Measurements from ENCODE around the gene ORM2.
A peak's percentile ranks its signal among the peaks of the same experiment; 100 is the strongest.
"Not testable (repeated sequence)": the region's sequence is repeated elsewhere in the genome, so short reads cannot be mapped to it uniquely, and the experiment has no call there.

Gene ORM2

DNA sequence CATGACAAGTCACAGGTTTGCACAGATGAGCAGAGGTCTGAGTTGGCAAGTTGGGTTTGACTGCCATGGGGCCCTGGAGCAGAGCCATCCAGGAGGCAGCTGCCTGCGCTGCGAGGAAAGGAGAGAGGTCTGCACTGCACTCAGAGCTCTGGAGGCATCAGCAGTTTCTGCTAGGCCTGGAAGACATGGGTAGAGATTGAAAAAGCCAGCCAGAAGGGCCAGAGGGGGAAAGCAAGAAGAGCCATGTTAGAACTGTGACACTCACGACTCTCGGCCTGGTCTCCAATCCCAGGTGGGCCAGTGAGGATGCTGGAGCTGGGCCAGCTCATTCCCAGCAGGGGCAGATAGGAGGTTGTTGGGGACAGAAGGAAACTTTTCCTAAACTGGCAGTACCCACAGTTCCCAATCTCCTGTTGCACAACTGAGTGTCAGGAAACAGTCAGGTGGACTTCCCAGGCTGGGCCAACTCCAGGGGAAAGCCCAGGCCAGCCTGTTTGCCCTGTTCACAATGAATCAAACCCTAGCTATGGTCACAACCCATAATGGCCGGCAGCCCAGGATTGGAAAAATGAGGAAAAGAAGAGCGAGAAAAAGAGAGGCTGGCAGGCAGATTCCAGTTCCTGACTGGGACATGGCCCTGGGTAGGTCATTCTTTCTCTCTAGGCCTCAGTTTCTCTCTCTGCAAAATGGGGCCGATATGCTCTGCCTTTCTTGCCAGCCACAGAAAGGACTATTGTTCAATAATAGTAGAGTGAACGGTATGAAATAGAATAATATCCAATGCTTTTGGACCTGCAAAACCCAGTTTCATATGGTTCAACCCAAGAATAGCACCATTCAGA is 14.6 kb upstream of the ORM2 start:
- DNase-seq, result no peak

DNA sequence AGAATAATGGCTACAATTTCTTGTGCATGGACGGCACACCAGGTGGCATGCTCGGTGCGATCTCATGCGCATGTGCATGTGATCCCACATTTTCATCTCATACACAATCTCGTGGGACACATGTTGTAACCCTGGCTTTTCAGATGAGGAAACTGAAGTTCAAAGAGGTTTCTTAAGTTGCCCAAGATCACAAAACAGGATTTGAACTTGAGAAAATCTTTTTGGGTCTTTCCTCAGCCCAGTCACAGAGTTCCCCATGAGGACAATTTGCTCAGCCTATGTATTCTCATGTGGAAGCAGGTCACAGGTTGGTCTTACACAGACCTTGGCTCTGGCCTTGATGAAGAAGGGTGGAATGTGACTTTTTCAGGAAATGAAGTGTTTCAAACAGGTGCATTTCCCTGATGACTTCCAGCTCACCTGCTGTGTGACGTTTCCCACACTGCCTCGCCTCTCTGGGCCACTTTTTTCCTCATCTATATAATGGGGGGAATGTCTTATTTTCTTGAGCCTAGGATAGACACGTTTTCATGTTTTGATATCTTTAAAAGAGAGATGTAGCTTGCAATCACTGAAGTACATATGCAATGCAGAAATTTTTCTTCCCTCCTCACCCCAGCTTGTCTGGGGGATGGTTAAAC is 13.8 kb upstream of the ORM2 start:
- no peak for DNase-seq

DNA sequence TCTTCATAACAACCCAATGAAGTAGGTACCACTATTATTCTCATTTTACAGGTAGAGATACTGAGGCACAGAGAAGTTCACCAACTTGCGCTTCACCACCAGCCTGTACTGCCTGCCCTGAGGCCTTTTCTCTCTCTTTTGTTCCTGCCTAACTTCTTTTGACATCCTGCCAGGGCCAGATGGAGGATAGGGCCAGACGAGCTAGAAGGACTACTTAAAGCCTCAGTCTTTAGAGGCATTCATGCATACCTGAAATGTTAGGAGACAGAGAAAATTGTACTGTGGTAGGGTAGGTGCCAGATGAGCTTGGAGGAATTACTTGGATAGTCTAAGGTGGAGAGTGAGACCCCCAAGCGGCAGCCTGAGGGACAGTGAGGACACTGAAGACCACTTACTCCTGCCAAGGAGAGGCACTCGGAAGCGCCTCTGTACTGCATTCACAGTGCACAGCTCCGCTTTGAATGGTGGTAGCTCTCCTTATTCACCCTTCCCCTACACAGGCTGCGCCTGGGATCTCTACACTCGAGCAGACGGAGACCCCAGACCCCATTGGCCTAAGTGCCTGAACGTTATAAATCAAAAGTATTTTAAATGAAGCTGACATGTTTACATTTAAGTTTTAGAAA is 13.0 kb upstream of the ORM2 start:
- DNase-seq, result no peak

DNA sequence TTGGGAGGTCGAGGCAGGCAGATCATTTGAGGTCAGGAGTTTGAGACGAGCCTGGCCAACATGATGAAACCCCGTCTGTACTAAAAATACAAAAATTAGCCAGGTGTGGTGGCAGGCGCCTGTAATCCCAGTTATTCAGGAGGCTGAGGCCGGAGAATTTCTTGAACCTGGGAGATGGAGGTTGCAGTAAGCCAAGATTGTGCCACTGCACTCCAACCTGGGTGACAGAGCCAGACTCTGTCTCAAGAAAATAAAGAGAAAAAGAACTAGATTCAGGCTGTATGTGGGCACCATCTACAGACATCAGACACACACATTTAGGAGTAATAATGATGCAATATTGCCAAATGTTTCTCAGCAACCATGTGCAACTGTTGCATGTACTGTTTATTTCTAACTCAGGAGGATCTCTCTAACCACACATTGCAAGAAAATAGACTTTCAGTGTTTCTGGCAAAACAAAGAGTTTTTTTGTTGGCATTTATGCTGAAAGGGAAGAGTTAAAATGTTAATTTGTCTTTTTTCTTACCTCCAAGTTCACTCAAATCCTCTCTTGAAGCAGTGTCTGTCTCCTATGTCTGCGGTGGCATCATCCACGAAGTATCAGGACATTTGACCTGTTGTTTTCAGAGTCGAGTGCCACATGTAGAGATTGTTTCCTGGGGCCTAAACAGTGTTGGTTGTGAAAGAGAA is 11.9 kb upstream of the ORM2 start:
- DNase-seq, result no peak

DNA sequence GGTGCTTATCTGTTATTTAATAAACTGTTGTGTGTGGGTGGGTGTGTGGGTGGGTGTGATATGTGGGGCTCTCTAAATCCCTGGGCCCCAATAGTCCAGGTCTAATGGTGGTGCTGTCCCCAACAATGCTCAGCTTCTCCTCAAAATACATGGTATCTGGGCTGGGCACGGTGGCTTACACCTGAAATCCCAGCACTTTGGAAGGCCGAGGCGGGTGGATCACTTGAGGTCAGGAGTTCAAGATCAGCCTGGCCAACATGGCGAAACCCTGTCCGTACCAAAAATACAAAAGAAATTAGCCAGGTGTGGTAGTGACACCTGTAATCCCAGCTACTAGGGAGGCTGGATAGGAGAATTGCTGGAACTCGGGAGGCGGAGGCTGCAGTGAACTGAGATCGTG is 11.3 kb upstream of the ORM2 start:
- DNase-seq, result no peak

GRCh38 chr9:114319147-114319546 is 10.5 kb upstream of the ORM2 start:
- peak in 1 of 2 experiments; percentile 16 for DNase-seq

GRCh38 chr9:114320710-114321109 is 9.0 kb upstream of the ORM2 start:
- not testable (repeated sequence) for DNase-seq

GRCh38 chr9:114321759-114322158 is 7.9 kb upstream of the ORM2 start:
- DNase-seq, result no peak

DNA sequence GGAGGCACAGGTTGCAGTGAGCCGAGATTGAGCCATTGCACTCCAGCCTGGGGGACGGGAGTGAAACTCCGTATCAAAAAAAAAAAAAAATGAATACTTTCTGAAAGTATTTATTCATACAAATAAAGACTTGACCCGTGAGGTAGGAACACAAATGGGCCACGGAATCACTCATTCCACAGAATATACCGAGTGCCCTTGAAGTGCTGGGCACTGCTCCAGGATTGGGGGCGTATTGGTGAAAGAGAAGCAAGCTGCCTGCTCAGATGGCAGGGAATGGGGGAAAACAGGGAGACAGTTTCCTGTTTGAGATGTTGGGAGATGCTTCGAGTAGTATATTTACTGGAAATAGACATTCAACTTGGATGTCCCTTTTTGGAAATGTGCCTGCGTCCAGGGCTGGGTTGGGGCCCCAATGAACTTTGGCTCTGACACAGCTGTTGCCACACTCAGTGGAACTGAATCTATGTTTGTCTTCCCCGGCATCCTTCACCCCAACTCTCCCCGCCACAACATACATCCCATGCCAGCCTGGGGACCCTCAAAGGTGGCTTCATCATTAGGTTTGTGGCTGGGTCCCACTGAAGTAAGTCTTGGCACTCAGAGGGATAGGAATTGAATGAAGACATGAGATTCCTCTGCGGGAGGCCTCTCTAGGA is 7.4 kb upstream of the ORM2 start:
- DNase-seq, result not testable (repeated sequence)

DNA sequence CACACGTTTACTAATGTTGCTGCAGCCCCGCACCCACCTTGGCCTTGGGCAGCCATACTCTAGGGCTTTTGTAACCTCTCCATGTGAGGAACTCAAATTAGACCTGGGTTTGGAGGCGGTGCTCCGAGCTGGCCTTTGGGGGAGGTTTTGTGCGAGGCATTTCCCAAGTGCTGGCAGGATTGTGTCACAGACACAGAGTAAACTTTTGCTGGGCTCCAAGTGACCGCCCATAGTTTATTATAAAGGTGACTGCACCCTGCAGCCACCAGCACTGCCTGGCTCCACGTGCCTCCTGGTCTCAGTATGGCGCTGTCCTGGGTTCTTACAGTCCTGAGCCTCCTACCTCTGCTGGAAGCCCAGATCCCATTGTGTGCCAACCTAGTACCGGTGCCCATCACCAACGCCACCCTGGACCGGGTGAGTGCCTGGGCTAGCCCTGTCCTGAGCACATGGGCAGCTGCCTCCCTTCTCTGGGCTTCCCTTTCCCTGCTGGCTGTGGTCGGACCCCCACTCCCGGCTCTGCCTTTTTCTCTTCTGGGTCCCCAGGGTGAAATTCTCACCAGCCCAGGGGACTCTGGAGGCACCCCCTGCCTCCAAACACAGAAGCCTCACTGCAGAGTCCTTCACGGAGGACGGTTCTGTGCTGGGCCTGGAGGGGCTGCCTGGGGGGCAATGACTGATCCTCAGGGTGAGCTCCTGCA is 6.7 kb upstream of the ORM2 start, which contains the start of gene ORM1:
Gene ORM1 (plus strand): TSS at position 268 of the 701 bp plus-strand sequence. CDS start 36 bp downstream, at position 304.
- not testable (repeated sequence) for DNase-seq

- DNase-seq, result not testable (repeated sequence)
These were observed 5.8 kb upstream of the ORM2 start for GRCh38 chr9:114323849-114324248.

DNA sequence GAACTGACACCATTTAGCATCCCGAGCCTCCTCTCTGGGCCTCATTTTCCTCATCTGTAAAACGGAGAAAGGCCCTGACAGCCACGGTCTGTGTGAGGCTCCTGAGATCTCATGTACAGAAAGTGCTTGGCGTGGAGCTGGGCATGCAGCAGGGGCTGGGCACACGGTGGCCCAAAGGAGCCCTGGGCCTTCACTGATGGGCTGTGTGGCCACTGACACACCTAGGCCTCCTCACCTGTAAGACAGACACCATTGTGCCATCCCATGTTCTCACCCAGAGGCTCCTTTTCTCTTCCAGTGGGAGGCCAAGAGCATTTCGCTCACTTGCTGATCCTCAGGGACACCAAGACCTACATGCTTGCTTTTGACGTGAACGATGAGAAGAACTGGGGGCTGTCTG is 5.2 kb upstream of the ORM2 start:
- no peak for DNase-seq

- DNase-seq, result not testable (repeated sequence)
These were observed 4.7 kb upstream of the ORM2 start for GRCh38 chr9:114324965-114325364.

GRCh38 chr9:114325684-114326254 is 3.9 kb upstream of the ORM2 start:
- not testable (repeated sequence) for DNase-seq

- DNase-seq, result no peak
These were observed 1.9 kb upstream of the ORM2 start for GRCh38 chr9:114327749-114328148.

DNA sequence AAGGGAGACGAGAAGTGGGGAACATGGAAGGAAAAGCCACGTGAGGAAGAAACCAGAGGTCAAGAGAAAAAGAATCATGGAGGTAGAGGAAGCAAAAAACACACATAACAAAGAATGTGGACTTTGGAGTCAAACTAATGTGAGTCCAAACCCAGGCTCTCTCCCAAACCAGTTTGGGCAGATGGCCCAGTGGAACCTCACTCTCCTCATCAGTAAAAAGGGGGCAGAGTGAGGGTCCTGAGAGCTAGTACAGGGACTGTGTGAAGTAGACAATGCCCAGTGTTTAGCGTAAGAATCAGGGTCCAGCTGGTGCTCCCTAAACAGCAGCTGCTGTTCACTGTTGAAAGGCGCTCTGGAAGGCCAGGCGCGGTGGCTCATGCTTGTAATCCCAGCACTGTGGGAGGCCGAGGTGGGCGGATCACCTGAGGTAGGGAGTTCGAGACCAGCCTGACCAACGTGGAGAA is 1.3 kb upstream of the ORM2 start:
- not testable (repeated sequence) for DNase-seq

DNA sequence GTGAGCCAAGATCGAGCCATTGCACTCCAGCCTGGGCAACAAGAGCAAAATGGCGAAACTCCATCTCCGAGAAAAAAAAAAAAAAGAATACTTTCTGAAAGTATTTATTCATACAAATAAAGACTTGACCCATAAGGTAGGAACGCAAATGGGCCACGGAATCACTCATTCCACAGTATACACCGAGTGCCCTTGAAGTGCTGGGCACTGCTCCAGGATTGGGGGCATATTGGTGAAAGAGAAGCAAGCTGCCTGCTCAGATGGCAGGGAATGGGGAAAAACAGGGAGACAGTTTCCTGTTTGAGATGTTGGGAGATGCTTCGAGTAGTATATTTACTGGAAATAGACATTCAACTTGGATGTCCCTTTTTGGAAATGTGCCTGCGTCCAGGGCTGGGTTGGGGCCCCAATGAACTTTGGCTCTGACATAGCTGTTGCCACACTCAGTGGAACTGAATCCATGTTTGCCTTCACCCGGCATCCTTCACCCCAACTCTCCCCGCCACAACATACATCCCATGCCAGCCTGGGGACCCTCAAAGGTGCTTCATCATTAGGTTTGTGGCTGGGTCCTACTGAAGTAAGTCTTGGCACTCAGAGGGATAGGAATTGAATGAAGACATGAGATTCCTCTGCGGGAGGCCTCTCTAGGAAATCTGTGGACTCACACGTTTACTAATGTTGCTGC is 588 bp upstream of the ORM2 start:
- not testable (repeated sequence) for DNase-seq

DNA sequence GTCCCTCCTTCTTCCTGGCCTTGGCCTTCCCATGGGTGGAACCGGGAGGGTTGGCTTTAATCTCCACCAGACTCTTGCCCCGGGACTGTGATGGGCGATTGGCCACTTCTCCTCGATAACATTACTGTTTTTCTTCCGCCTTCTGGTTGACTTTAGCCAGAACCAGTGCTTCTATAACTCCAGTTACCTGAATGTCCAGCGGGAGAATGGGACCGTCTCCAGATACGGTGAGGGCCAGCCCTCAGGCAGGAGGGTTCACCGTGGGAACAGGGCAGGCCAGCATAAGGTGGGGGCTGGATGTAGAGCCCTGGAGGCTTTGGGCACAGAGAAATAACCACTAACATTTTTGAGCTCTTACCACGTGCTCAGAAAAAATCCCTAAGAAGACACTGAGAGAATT is 967 bp downstream of the ORM2 start:
- DNase-seq, result no peak

- DNase-seq, result not testable (repeated sequence)
These were observed 1.8 kb downstream of the ORM2 start for GRCh38 chr9:114331229-114332195.

Measured in NCI-H2081 (cell line).